ENCODE measurements around the gene OR2A42.
"Not testable (repeated sequence)": the region's sequence is repeated elsewhere in the genome, so short reads cannot be mapped to it uniquely, and the experiment has no call there.

OR2A42 gene

GRCh38 chr7:144239365-144239764 is at the start of gene OR2A42:
Gene OR2A42, minus strand, starts transcription at chr7:144239605. Its CDS starts 6,762 bp downstream, at chr7:144232843.
- not testable (repeated sequence) for DNase-seq

- DNase-seq = not testable (repeated sequence)
Measured at GRCh38 chr7:144287171-144287784, 47.9 kb upstream of the OR2A42 start.

GRCh38 chr7:144283716-144284115 is 44.3 kb upstream of the OR2A42 start:
- DNase-seq = not testable (repeated sequence)

- DNase-seq = not testable (repeated sequence)
Measured at GRCh38 chr7:144282490-144282889, 43.1 kb upstream of the OR2A42 start.

GRCh38 chr7:144281981-144282380 is 42.6 kb upstream of the OR2A42 start:
- not testable (repeated sequence) for DNase-seq

GRCh38 chr7:144280010-144280409 is 40.6 kb upstream of the OR2A42 start:
- not testable (repeated sequence) for DNase-seq

GRCh38 chr7:144275281-144275680 is 35.9 kb upstream of the OR2A42 start:
- DNase-seq = not testable (repeated sequence)

GRCh38 chr7:144269188-144269587 is 29.8 kb upstream of the OR2A42 start, which contains the start of gene CTAGE8:
Gene CTAGE8, minus strand, starts transcription at chr7:144269288. Its CDS starts 38 bp downstream, at chr7:144269250.
- not testable (repeated sequence) for DNase-seq

GRCh38 chr7:144264692-144265091 is 25.3 kb upstream of the OR2A42 start, which contains the start of gene OR2A7:
Gene OR2A7, minus strand, starts transcription at chr7:144264792. Its CDS starts 5,164 bp downstream, at chr7:144259628.
- not testable (repeated sequence) for DNase-seq

GRCh38 chr7:144262128-144262527 is 22.7 kb upstream of the OR2A42 start:
- DNase-seq = not testable (repeated sequence)

GRCh38 chr7:144259067-144259466 is 19.7 kb upstream of the OR2A42 start:
- DNase-seq = not testable (repeated sequence)

GRCh38 chr7:144256112-144256511 is 16.7 kb upstream of the OR2A42 start:
- DNase-seq = no peak

- DNase-seq = no peak
Measured at GRCh38 chr7:144255471-144255897, 16.1 kb upstream of the OR2A42 start.

GRCh38 chr7:144252307-144252706 is 12.9 kb upstream of the OR2A42 start:
- not testable (repeated sequence) for DNase-seq

GRCh38 chr7:144247674-144248330 is 8.4 kb upstream of the OR2A42 start:
- DNase-seq = not testable (repeated sequence)

GRCh38 chr7:144246967-144247366 is 7.6 kb upstream of the OR2A42 start:
- DNase-seq = not testable (repeated sequence)

- DNase-seq = not testable (repeated sequence)
Measured at GRCh38 chr7:144245372-144245771, 6.0 kb upstream of the OR2A42 start.

GRCh38 chr7:144238530-144239082 is 799 bp downstream of the OR2A42 start:
- DNase-seq = not testable (repeated sequence)

GRCh38 chr7:144233039-144233438 is 6.4 kb downstream of the OR2A42 start:
- DNase-seq = not testable (repeated sequence)

GRCh38 chr7:144231027-144231426 is 8.4 kb downstream of the OR2A42 start:
- DNase-seq = not testable (repeated sequence)

GRCh38 chr7:144228810-144229209 is 10.6 kb downstream of the OR2A42 start:
- DNase-seq = not testable (repeated sequence)

- not testable (repeated sequence) for DNase-seq
Measured at GRCh38 chr7:144226866-144227265, 12.5 kb downstream of the OR2A42 start.

GRCh38 chr7:144223675-144224074 is 15.7 kb downstream of the OR2A42 start:
- DNase-seq = not testable (repeated sequence)

GRCh38 chr7:144220531-144220930 is 18.9 kb downstream of the OR2A42 start:
- DNase-seq = not testable (repeated sequence)

Measured in CD4-positive, alpha-beta T cell treated with Interleukin-1 beta for 1 hour (primary cell).